Peyer's patch (tissue), 4 donors: ENCODE results near the gene ARHGEF3.

Experiments
- CTCF ChIP-seq, 6 experiments: fragments of 450-650 bp in 4 of 6; fragments of 200-600 bp in 2 of 6; sonication (generic) in 1 of 6; IDR thresholded peaks; one replicate each; pipeline ENCODE4 v1.5.1; 2017 to 2019; ENCODE audit warnings: antibody characterized with exemption in 6 of 6, mild to moderate bottlenecking in 3 of 6, moderate library complexity in 1 of 6
- POLR2A ChIP-seq, 2 donors: fragments of 450-650 bp; IDR thresholded peaks; one replicate each; pipeline ENCODE4 v1.5.1; 2017; ENCODE audit warnings: antibody characterized with exemption in 2 of 2, mild to moderate bottlenecking in 2 of 2, moderate library complexity in 2 of 2

GRCh38 chr3:56681984-56682461, 119.7 kb downstream of the ARHGEF3 start:
- TF ChIP-seq CTCF (IDR thresholded peaks at IDR 0.05) (no peak), POLR2A (IDR thresholded peaks at IDR 0.05) (no peak)
